NB4 (cell line): ENCODE measurements around the gene TMTC2.
A peak's percentile ranks its signal among the peaks of the same experiment; 100 is the strongest.

Source experiments
- DNase-seq: peaks from one replicate; pipeline ENCODE4 v3.0.0; 2010; ENCODE audit warnings: low read depth
- H3K4me3 ChIP-seq: one replicate; pipeline ENCODE4 v1.5.1; 2011; ENCODE audit warnings: mild to moderate bottlenecking, low read depth, low read length, moderate library complexity
- MYC ChIP-seq: IDR thresholded peaks from 2 replicates; pipeline ENCODE4 v1.6.1; 2011; ENCODE audit warnings: low read depth, low read length
- POLR2A ChIP-seq: IDR thresholded peaks from 2 replicates; pipeline ENCODE4 v1.6.1; 2011; ENCODE audit warnings: mild to moderate bottlenecking; ENCODE audit not compliant: insufficient read length; ENCODE audit errors: extremely low read depth
- TF ChIP-seq, protein P1 (sequence below): IDR thresholded peaks from 2 replicates; pipeline ENCODE4 v1.6.1; 2011; ENCODE audit warnings: low read depth, low read length
- TF ChIP-seq, protein P2 (sequence below): IDR thresholded peaks from one replicate; pipeline ENCODE4 v1.5.1; 2012; ENCODE audit warnings: low read depth, low read length

TMTC2 gene

DNA sequence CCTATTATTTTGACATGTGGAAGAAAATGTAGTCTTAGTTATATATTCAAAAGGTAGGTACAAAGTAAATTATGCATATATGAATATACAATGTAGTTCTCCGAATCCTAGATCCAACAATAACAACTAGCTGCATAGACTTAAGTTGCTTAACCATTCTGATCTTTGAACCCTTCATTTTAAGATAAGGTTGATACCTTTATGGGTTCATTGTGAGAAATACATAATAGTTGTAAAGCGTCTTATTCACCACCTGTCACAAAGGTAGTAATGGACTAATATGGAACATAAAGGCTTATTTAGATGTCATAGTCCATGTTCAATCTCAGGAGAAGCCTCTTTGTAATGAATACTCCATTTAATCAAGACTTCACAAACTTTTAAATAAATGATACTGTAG, 263.6 kb downstream of the TMTC2 start:
- no peak overlapping the region for H3K4me3 ChIP-seq
- no peak for DNase-seq
- no peak for TF ChIP-seq MYC
- no peak for TF ChIP-seq POLR2A
- TF ChIP-seq, protein P1, sequence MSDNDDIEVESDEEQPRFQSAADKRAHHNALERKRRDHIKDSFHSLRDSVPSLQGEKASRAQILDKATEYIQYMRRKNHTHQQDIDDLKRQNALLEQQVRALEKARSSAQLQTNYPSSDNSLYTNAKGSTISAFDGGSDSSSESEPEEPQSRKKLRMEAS = no peak
- TF ChIP-seq, protein P2, sequence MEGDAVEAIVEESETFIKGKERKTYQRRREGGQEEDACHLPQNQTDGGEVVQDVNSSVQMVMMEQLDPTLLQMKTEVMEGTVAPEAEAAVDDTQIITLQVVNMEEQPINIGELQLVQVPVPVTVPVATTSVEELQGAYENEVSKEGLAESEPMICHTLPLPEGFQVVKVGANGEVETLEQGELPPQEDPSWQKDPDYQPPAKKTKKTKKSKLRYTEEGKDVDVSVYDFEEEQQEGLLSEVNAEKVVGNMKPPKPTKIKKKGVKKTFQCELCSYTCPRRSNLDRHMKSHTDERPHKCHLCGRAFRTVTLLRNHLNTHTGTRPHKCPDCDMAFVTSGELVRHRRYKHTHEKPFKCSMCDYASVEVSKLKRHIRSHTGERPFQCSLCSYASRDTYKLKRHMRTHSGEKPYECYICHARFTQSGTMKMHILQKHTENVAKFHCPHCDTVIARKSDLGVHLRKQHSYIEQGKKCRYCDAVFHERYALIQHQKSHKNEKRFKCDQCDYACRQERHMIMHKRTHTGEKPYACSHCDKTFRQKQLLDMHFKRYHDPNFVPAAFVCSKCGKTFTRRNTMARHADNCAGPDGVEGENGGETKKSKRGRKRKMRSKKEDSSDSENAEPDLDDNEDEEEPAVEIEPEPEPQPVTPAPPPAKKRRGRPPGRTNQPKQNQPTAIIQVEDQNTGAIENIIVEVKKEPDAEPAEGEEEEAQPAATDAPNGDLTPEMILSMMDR = no peak

- DNase-seq = no peak
- H3K4me3 ChIP-seq = no peak overlapping the region
- TF ChIP-seq, protein P1 = no peak
- TF ChIP-seq MYC (no peak), POLR2A (no peak)
- TF ChIP-seq, protein P2 = no peak
These were observed 266.2 kb downstream of the TMTC2 start for GRCh38 chr12:82952946-82953345.

- no peak for DNase-seq
These were observed 266.7 kb downstream of the TMTC2 start for GRCh38 chr12:82953397-82953796.

DNA sequence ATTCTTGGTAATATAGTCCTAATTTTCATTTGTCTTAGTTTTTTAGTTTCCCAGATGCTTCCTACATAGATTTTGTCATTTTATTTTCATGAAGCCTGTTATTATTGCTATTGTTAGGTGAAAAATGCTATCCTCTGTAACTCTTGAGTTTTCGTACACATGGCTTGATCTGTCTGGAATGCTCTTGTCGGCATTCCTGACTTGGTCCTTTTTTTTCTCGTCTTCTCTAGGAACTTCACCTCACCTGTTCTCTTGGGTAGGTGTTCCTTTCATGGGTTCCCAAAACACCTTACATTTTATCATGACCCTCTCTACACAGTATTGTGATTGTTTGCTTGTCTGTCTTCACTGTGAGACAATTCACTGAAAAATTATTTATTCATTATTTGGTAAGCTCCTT, 267.4 kb downstream of the TMTC2 start:
- H3K4me3 ChIP-seq = no peak overlapping the region
- TF ChIP-seq, protein P2 = no peak
- TF ChIP-seq, protein P1 = no peak
- no peak for TF ChIP-seq POLR2A
- TF ChIP-seq MYC = no peak
- no peak for DNase-seq

More at GRCh38 chr12:82953397-82953796, 266.7 kb downstream of the TMTC2 start:
- no peak overlapping the region for H3K4me3 ChIP-seq
- TF ChIP-seq, protein P1 = no peak
- no peak for TF ChIP-seq POLR2A
- TF ChIP-seq MYC = no peak
- TF ChIP-seq, protein P2 = no peak

DNA sequence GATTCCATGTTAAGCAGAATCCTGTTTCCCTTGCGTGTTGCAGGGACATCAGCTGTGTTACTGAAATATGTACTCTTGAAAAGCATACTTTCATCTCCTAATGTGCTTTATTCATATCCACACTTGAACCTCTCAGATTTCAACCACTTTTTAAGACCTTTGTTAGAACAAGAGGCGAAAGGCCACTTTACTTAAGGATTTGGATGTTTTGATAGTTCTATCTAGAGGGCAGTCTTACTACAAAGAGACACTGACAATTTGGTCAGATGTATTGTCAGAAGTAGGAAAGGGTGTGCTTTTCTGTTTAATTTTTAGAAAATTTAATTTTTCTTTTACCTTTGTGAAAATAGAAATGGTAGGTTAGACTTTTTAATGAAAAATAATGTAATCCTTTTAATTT, 267.9 kb downstream of the TMTC2 start:
- H3K4me3 ChIP-seq = no peak overlapping the region
- TF ChIP-seq, protein P1 = no peak
- TF ChIP-seq POLR2A (no peak), MYC (no peak)
- TF ChIP-seq, protein P2 = no peak
- DNase-seq = no peak

DNA sequence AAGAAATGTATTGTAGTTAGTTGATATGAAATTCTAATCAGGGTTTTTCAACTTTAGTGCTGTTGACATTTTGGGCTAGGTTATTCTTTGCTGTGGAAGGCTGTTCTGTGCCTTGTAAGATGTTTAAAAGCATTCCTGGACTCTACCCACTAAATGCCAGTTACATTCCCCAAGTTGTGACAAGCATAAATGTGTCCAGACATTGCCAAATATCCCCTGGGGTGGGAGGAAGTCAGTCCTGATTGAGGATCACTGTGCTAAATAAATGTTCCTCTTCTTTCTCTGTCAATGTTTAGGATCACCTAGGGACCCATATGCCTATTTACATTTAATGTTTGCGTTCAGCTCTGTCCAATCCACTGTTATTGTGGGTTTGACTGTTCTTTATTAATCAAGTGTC, 268.3 kb downstream of the TMTC2 start:
- TF ChIP-seq, protein P1 = no peak
- no peak for TF ChIP-seq POLR2A
- peak; percentile 43 for DNase-seq
- H3K4me3 ChIP-seq = no peak overlapping the region
